CD14-positive monocyte (primary cell): ENCODE results near the gene SLX4. TPM values are rescaled to one million over a fixed set of nuclear protein-coding genes. Genes with fewer than 3 reads are reported as not detected.

Experiments used
- DNase-seq, 3 donors: peaks; one replicate each; pipeline ENCODE4 v3.0.0-alpha.2; 2011 to 2022
- H2AFZ ChIP-seq: 2 replicates; pipeline ENCODE4 v1.6.0; 2012; ENCODE audit warnings: mild to moderate bottlenecking, low read depth, low read length, inconsistent platforms; ENCODE audit not compliant: insufficient read depth, poor library complexity, severe bottlenecking
- H3K27ac ChIP-seq, 2 donors: 1 replicate in 1 of 2; 2 replicates in 1 of 2; pipeline ENCODE4 v1.5.1; 2012 to 2013; ENCODE audit warnings: low read length in 2 of 2, control low read depth in 1 of 2, inconsistent platforms in 1 of 2, low read depth in 1 of 2, mild to moderate bottlenecking in 1 of 2
- H3K27me3 ChIP-seq, 2 donors: one replicate each; pipeline versions ENCODE4 v1.6.0 to v1.6.1; 2011 to 2013; ENCODE audit warnings: low read length in 2 of 2; ENCODE audit not compliant: control insufficient read depth in 2 of 2, insufficient read depth in 2 of 2
- H3K36me3 ChIP-seq, 2 donors: replicated peaks in 1 of 2; 1 replicate in 1 of 2; 2 replicates in 1 of 2; pipeline versions ENCODE4 v1.5.1 to v1.6.1; 2012 to 2013; ENCODE audit warnings: low read length in 2 of 2, control low read depth in 1 of 2, inconsistent platforms in 1 of 2, mild to moderate bottlenecking in 1 of 2; ENCODE audit not compliant: insufficient read depth in 2 of 2, control insufficient read depth in 1 of 2
- H3K4me1 ChIP-seq, 2 donors: 1 replicate in 1 of 2; 2 replicates in 1 of 2; pipeline versions ENCODE4 v1.5.1 to v1.6.1; 2012 to 2013; ENCODE audit warnings: low read length in 2 of 2, control low read depth in 1 of 2, inconsistent platforms in 1 of 2, mild to moderate bottlenecking in 1 of 2, moderate library complexity in 1 of 2; ENCODE audit not compliant: insufficient read depth in 2 of 2, control insufficient read depth in 1 of 2
- H3K4me2 ChIP-seq: replicated peaks from 2 replicates; pipeline ENCODE3; 2012; ENCODE audit warnings: low read length, moderate library complexity, mild to moderate bottlenecking; ENCODE audit not compliant: poor library complexity, severe bottlenecking; ENCODE audit errors: extremely low read depth
- H3K4me3 ChIP-seq, 3 experiments: fragments of 200-600 bp in 1 of 3; sonication (generic) in 1 of 3; replicated peaks in 1 of 3; 1 replicate in 2 of 3; 2 replicates in 1 of 3; pipeline ENCODE4 v1.5.1; 2011 to 2013; ENCODE audit warnings: low read length in 3 of 3, mild to moderate bottlenecking in 3 of 3, control low read depth in 2 of 3, low read depth in 2 of 3, inconsistent platforms in 1 of 3, moderate library complexity in 1 of 3
- H3K79me2 ChIP-seq: 2 replicates; pipeline ENCODE4 v1.6.0; 2012; ENCODE audit warnings: mild to moderate bottlenecking, control low read depth, inconsistent platforms, low read length, moderate library complexity; ENCODE audit not compliant: insufficient read depth
- H3K9ac ChIP-seq: 2 replicates; pipeline ENCODE4 v1.6.0; 2017; ENCODE audit warnings: low read length, mild to moderate bottlenecking; ENCODE audit not compliant: insufficient read depth, poor library complexity, severe bottlenecking
- H3K9me3 ChIP-seq, 2 donors: replicated peaks in 1 of 2; 1 replicate in 1 of 2; 2 replicates in 1 of 2; pipeline versions ENCODE4 v1.5.1 to v1.6.1; 2012 to 2013; ENCODE audit warnings: low read length in 2 of 2, control low read depth in 1 of 2; ENCODE audit not compliant: control insufficient read depth in 1 of 2, insufficient read depth in 1 of 2
- H4K20me1 ChIP-seq: 2 replicates; pipeline ENCODE4 v1.6.0; 2012; ENCODE audit warnings: mild to moderate bottlenecking, low read length, control low read depth, moderate library complexity; ENCODE audit not compliant: insufficient read depth
- H3K27ac Mint-ChIP-seq, 7 donors: one replicate each; pipeline ENCODE4 v1.8.0; 2020; ENCODE audit warnings: mild to moderate bottlenecking in 7 of 7, mixed read lengths in 7 of 7, moderate library complexity in 6 of 7, inconsistent platforms in 2 of 7
- H3K27me3 Mint-ChIP-seq, 3 donors: one replicate each; pipeline ENCODE4 v1.8.0; 2021 to 2022; ENCODE audit warnings: low read depth in 3 of 3, mild to moderate bottlenecking in 3 of 3, mixed read lengths in 3 of 3, moderate library complexity in 3 of 3, inconsistent platforms in 1 of 3
- H3K36me3 Mint-ChIP-seq, 2 donors: one replicate each; pipeline ENCODE4 v1.8.0; 2020; ENCODE audit warnings: mixed read lengths in 2 of 2, inconsistent platforms in 1 of 2, mild to moderate bottlenecking in 1 of 2
- H3K4me1 Mint-ChIP-seq: one replicate; pipeline ENCODE4 v1.8.0; 2020; ENCODE audit warnings: mild to moderate bottlenecking, mixed read lengths
- H3K4me3 Mint-ChIP-seq, 2 donors: one replicate each; pipeline ENCODE4 v1.8.0; 2020; ENCODE audit warnings: mild to moderate bottlenecking in 2 of 2, mixed read lengths in 2 of 2, moderate library complexity in 1 of 2
- H3K9me3 Mint-ChIP-seq, 7 donors: one replicate each; pipeline ENCODE4 v1.8.0; 2020 to 2022; ENCODE audit warnings: mixed read lengths in 7 of 7, mild to moderate bottlenecking in 6 of 7, moderate library complexity in 6 of 7, inconsistent platforms in 2 of 7
- WGBS: methylation state at CpG from one replicate; pipeline ENCODE4 v1.1.5; 2013; ENCODE audit warnings: missing lambda C conversion rate; ENCODE audit not compliant: insufficient coverage; 5-methylcytosine and 5-hydroxymethylcytosine counted together
- intact Hi-C, 2 donors: fragments of 100-400 bp; cut with micrococcal nuclease; formaldehyde crosslinking; loops; one replicate each; pipeline versions ENCODE4 v1.15.0 to v1.15.1; 2023
- polyA plus RNA-seq, 3 donors: library from polyadenylated mRNA; depleted of rRNA in 1 of 3; unstranded in 2 of 3; stranded (reverse) in 1 of 3; fragments of 300-500 nt in 2 of 3; fragments of >200 nt in 1 of 3; fragmentation: Illumina TruSeq in 2 of 3; gene quantifications; 1 replicate in 2 of 3; 2 replicates in 1 of 3; pipeline ENCODE4 v1.2.3, GENCODE V29; 2012 to 2021
- TF ChIP-seq, protein P1 (sequence below): fragments of 200-600 bp; IDR thresholded peaks from one replicate; pipeline ENCODE4 v1.8.0; 2022; ENCODE audit warnings: antibody characterized with exemption, mild to moderate bottlenecking

SLX4 gene
- polyA plus RNA-seq, 3 donors: 0.12 to 2.4 (median 0.71) TPM

DNA sequence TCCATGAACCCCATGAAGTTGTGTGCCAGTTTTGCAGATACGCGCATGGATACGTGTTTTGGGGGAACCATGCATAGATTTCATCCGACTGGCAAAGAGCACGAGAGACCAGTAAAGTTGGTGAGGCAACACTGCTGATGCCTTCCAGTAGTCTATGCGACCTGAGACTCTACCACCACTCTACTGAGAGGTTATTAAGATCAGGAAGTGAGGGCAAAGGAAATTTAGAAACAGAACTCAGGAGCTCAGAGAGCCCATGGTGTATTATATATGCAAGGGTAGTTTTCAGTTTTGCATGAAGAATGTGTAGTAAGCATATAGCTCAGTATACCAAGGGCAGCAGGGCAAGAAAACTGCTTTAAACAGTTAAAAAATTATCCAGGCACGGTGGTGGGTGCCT, 4.2 kb downstream of the SLX4 start:
- Mint-ChIP-seq H3K27me3 (peaks cover 0 to 1% (median under 1%) of the 10 kb centered on the region in 3 donors), H3K9me3 (no peaks in the 10 kb centered on the region), H3K4me3 (no peak overlapping the region), H3K36me3 (peaks cover 34 to 55% of the 10 kb centered on the region in 2 donors), H3K4me1 (peaks cover 24% of the 10 kb centered on the region), H3K27ac (peak overlapping the region in 1 of 7 donors; percentile 14)
- no peak overlapping the region for H2AFZ ChIP-seq
- H4K20me1 ChIP-seq: no peaks in the 10 kb centered on the region
- H3K9me3 ChIP-seq: no peaks in the 10 kb centered on the region
- no peak overlapping the region for H3K4me3 ChIP-seq
- no peak overlapping the region for H3K4me2 ChIP-seq
- intact Hi-C loops: no loop called here
- WGBS: 96% methylated on average over 4 of the region's 7 CpGs
- TF ChIP-seq, protein P1, sequence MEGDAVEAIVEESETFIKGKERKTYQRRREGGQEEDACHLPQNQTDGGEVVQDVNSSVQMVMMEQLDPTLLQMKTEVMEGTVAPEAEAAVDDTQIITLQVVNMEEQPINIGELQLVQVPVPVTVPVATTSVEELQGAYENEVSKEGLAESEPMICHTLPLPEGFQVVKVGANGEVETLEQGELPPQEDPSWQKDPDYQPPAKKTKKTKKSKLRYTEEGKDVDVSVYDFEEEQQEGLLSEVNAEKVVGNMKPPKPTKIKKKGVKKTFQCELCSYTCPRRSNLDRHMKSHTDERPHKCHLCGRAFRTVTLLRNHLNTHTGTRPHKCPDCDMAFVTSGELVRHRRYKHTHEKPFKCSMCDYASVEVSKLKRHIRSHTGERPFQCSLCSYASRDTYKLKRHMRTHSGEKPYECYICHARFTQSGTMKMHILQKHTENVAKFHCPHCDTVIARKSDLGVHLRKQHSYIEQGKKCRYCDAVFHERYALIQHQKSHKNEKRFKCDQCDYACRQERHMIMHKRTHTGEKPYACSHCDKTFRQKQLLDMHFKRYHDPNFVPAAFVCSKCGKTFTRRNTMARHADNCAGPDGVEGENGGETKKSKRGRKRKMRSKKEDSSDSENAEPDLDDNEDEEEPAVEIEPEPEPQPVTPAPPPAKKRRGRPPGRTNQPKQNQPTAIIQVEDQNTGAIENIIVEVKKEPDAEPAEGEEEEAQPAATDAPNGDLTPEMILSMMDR: no peak
- peaks cover 11 to 47% of the 10 kb centered on the region in 2 donors for H3K36me3 ChIP-seq
- no peak overlapping the region for H3K9ac ChIP-seq
- H3K27ac ChIP-seq: no peak overlapping the region
- H3K27me3 ChIP-seq: no peaks in the 10 kb centered on the region
- DNase-seq: no peak
- peaks cover 12% of the 10 kb centered on the region in 2 donors for H3K4me1 ChIP-seq
- peaks cover 18% of the 10 kb centered on the region for H3K79me2 ChIP-seq

DNA sequence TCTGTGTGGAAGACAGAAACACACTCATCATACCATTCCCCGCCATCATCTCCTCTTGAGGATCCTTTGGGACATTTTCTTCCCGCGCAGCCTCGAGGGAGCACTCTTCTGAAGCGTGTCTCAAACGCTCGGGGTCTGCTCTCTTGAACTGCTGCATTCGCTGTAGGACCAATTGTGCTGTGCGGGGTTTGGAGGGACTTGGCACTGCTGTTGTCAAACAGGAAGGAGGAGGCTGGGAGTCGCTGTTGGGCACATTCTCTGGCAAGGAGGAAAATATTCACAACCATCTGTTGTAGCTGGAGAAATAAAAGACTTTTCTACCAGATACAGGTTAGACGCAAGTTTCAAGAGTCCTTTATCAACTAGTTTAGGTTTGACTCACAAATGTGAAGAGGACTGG, 5.0 kb downstream of the SLX4 start:
- H3K4me3 Mint-ChIP-seq: no peak overlapping the region
- H3K9me3 Mint-ChIP-seq: peaks cover 0 to 3% (median 0%) of the 10 kb centered on the region in 7 donors
- WGBS: 97% methylated on average over 9 of the region's 11 CpGs
- Histone ChIP-seq H3K9me3 (no peaks in the 10 kb centered on the region), H3K27ac (no peak overlapping the region), H3K4me1 (peaks cover 9 to 10% of the 10 kb centered on the region in 2 donors), H3K4me2 (no peak overlapping the region), H2AFZ (no peak overlapping the region), H3K27me3 (no peaks in the 10 kb centered on the region), H3K79me2 (peaks cover 11% of the 10 kb centered on the region), H3K4me3 (no peak overlapping the region), H3K9ac (no peak overlapping the region), H4K20me1 (no peaks in the 10 kb centered on the region), H3K36me3 (peaks cover 19 to 54% of the 10 kb centered on the region in 2 donors)
- TF ChIP-seq, protein P1: no peak
- peaks cover 41 to 63% of the 10 kb centered on the region in 2 donors for H3K36me3 Mint-ChIP-seq
- intact Hi-C loops: no loop called here
- H3K4me1 Mint-ChIP-seq: peaks cover 19% of the 10 kb centered on the region
- no peak overlapping the region for H3K27ac Mint-ChIP-seq
- H3K27me3 Mint-ChIP-seq: peaks cover 0 to 2% (median 0%) of the 10 kb centered on the region in 3 donors
- no peak for DNase-seq
